ENCODE results near the gene KCNK3.

The KCNK3 gene

DNA sequence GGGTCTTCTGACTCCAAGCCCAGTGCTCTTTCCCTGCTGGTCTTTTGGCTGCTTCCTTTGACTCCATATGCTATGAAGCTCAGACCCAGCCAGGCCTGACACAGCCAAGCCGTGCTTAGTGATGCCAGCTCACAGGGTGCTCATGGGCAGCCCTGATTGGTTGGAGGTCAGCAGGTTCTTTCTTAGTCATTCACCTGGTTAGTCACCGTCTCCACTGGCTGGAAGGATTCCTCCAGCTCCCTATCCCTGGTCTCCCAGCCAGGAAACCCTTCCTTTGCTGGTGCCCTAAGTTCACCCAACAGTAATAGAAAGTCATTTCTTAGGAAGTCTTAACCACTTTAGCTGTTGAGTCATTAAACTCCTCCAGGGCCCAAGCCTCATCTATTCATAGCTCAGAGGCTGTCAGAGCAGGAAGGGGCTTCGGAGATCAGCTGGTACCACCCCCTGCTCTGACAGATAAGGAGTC is 3.9 kb downstream of the KCNK3 start:
- no peak overlapping the region for H3K27ac ChIP-seq (ENCODE audit: low read length)
- 0 out of 2 replicates have a peak, but pooled peaks cover 4% of the 10 kb centered on the region for H3K4me1 ChIP-seq (ENCODE audit: insufficient read depth, low read length)

DNA sequence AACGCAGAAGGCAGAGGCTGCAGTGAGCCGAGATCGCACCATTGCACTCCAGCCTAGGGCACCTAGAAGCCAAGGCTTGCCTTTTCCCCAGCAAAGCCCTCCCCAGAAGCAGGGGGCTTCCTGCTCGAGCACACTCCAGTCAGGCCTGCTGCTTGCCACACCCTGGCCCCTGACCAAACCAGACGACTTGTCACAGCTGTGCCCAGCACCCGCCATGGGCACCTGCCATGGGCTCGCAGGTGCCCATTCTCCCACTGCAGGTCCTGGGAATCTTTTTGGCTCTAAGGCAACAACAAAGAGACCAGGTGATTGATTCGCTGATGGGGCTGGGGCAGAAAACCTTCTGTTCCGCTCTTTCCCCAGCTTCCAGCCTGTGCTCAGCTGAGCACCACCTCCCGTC is 4.9 kb downstream of the KCNK3 start:
- no peak overlapping the region for H3K9ac ChIP-seq (ENCODE audit: low read depth, low read length)
- H3K27ac ChIP-seq (ENCODE audit: low read length), result no peak overlapping the region
- 0 out of 2 replicates have a peak, but pooled peaks cover 4% of the 10 kb centered on the region for H3K4me1 ChIP-seq (ENCODE audit: insufficient read depth, low read length)
- H3K27me3 ChIP-seq (ENCODE audit: insufficient read depth, low read length), result peaks cover 56% of the 10 kb centered on the region
- H3K4me3 ChIP-seq (ENCODE audit: low read length), result no peak overlapping the region
- no peaks in the 10 kb centered on the region for H3K9me3 ChIP-seq (ENCODE audit: insufficient read depth, low read depth, low read length)
- H3K36me3 ChIP-seq (ENCODE audit: insufficient read depth, low read depth, low read length), result no peaks in the 10 kb centered on the region

More for the DNA sequence above, 3.9 kb downstream of the KCNK3 start:
- Histone ChIP-seq H3K9ac (ENCODE audit: low read depth, low read length) (no peak overlapping the region), H3K27me3 (ENCODE audit: insufficient read depth, low read length) (peaks cover 65% of the 10 kb centered on the region), H3K9me3 (ENCODE audit: insufficient read depth, low read depth, low read length) (no peaks in the 10 kb centered on the region), H3K4me3 (ENCODE audit: low read length) (no peak overlapping the region), H3K36me3 (ENCODE audit: insufficient read depth, low read depth, low read length) (no peaks in the 10 kb centered on the region)

DNA sequence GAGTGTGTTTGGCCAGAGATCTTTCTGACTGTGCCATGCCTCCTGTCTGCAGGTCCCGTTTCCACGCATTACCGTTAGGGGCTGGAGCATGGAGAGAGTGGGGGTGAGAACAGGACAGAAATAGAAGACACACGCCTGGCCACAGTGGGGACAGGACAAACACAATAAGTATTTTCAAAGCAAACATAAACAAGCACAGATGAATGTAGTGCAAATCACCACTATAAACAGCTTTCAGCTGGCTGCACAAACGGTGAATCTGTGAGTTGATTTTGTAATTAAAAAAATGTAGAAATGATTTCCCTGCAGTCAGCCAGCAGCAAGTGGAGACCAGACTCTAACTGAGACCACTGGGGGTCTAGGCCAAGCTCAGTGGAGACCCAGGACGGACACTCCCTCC is 6.8 kb downstream of the KCNK3 start:
- Histone ChIP-seq H3K9me3 (ENCODE audit: insufficient read depth, low read depth, low read length) (no peaks in the 10 kb centered on the region), H3K9ac (ENCODE audit: low read depth, low read length) (no peak overlapping the region), H3K27ac (ENCODE audit: low read length) (no peak overlapping the region), H3K4me1 (ENCODE audit: insufficient read depth, low read length) (no peaks in the 10 kb centered on the region), H3K27me3 (ENCODE audit: insufficient read depth, low read length) (peaks cover 41% of the 10 kb centered on the region), H3K4me3 (ENCODE audit: low read length) (no peak overlapping the region), H3K36me3 (ENCODE audit: insufficient read depth, low read depth, low read length) (no peaks in the 10 kb centered on the region)

DNA sequence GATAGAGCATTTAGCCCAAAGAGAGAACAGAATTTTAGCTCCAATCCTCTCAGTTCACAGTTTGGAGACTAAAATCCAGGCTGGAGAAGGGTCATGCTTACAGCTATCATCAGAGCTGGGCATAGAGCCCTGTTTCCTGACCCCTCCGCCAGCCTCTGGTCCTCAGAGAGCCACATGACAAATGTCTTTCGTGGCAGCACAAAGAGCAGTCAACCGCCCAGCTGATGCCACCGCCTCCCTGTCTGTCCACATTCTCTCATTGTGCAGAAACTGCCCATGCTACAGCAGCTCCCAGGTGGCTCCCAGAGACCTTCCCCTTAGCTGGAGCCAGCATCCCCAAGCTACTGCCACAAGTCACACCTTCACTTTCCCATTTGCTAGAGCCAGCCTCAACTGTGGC is 7.6 kb downstream of the KCNK3 start:
- Histone ChIP-seq H3K27ac (ENCODE audit: low read length) (no peak overlapping the region), H3K36me3 (ENCODE audit: insufficient read depth, low read depth, low read length) (no peaks in the 10 kb centered on the region), H3K9me3 (ENCODE audit: insufficient read depth, low read depth, low read length) (no peaks in the 10 kb centered on the region), H3K9ac (ENCODE audit: low read depth, low read length) (no peak overlapping the region), H3K27me3 (ENCODE audit: insufficient read depth, low read length) (peaks cover 33% of the 10 kb centered on the region), H3K4me3 (ENCODE audit: low read length) (no peak overlapping the region), H3K4me1 (ENCODE audit: insufficient read depth, low read length) (no peaks in the 10 kb centered on the region)

DNA sequence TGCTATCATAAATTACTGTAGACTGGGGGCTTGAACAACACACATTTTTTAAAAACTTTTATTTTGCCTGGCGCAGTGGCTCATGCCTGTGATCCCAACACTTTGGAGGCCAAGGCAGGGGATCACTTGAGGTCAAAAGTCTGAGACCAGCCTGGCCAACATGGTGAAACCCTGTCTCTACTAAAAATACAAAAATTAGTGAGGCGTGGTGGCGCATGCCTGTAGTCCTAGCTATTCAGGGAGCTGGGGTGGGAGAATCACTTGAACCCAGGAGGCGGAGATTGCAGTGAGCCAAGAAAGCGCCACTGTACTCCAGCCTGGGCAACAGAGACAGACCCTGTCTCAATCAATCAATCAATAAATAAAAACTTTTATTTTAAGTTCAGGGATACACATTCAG is 9.1 kb downstream of the KCNK3 start:
- no peaks in the 10 kb centered on the region for H3K4me1 ChIP-seq (ENCODE audit: insufficient read depth, low read length)
- H3K36me3 ChIP-seq (ENCODE audit: insufficient read depth, low read depth, low read length), result no peaks in the 10 kb centered on the region
- H3K9me3 ChIP-seq (ENCODE audit: insufficient read depth, low read depth, low read length), result no peaks in the 10 kb centered on the region
- no peak overlapping the region for H3K27ac ChIP-seq (ENCODE audit: low read length)
- H3K4me3 ChIP-seq (ENCODE audit: low read length), result no peak overlapping the region
- H3K27me3 ChIP-seq (ENCODE audit: insufficient read depth, low read length), result peaks cover 18% of the 10 kb centered on the region
- H3K9ac ChIP-seq (ENCODE audit: low read depth, low read length), result no peak overlapping the region

DNA sequence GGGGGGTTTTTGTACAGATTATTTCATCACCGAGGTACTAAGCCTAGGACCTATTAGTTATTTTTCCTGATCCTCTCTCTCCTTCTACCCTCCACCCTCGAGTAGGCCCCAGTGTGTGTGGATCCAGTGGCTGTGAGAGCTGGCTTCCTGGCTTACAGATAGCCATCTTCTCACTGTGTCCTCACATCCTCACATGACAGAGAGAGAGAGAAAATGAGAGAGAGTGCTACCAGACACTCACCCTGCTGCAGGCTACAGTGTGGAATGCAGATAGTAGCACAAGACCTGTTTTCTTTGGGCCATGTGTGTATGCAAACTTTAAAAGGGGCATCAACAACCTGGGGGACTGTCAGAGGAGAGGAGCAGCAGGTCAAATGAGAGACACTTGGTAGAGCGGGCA is 9.5 kb downstream of the KCNK3 start:
- Histone ChIP-seq H3K9me3 (ENCODE audit: insufficient read depth, low read depth, low read length) (no peaks in the 10 kb centered on the region), H3K27me3 (ENCODE audit: insufficient read depth, low read length) (peaks cover 14% of the 10 kb centered on the region; the same call in 1 of the 2 replicates), H3K4me3 (ENCODE audit: low read length) (no peak overlapping the region), H3K27ac (ENCODE audit: low read length) (no peak overlapping the region), H3K4me1 (ENCODE audit: insufficient read depth, low read length) (no peaks in the 10 kb centered on the region), H3K36me3 (ENCODE audit: insufficient read depth, low read depth, low read length) (no peaks in the 10 kb centered on the region), H3K9ac (ENCODE audit: low read depth, low read length) (no peak overlapping the region)

DNA sequence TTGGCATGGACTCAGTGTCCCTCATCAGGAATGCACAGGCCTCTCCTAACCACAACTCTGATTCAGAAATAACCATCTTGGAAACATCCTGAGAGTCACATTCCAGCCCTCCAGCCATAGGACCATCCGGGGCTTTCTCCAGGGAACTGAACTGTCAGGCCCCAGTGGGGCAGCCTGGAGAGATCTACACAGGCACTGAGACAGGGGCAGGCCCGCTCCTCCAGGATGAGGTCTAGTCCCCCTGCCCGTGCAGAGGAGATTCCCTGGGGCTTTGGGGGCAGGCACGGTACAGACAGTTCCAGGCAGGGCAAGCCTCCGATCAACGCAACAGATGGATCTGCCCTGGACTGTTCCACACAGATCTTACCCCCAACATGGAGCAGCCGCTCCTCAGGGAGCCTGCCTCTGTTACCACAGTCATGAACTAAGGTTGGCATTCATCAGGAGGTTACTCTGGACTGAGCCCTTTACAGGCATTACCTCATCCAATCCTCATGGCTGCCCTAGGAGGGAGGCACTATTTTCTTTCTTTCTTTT is 12.0 kb downstream of the KCNK3 start:
- no peaks in the 10 kb centered on the region for H3K9me3 ChIP-seq (ENCODE audit: insufficient read depth, low read depth, low read length)
- H3K9ac ChIP-seq (ENCODE audit: low read depth, low read length), result no peak overlapping the region
- no peak overlapping the region for H3K27ac ChIP-seq (ENCODE audit: low read length)
- peaks cover 7% of the 10 kb centered on the region; the same call in 1 of the 2 replicates for H3K27me3 ChIP-seq (ENCODE audit: insufficient read depth, low read length)
- H3K36me3 ChIP-seq (ENCODE audit: insufficient read depth, low read depth, low read length), result no peaks in the 10 kb centered on the region
- H3K4me1 ChIP-seq (ENCODE audit: insufficient read depth, low read length), result no peaks in the 10 kb centered on the region
- no peak overlapping the region for H3K4me3 ChIP-seq (ENCODE audit: low read length)

DNA sequence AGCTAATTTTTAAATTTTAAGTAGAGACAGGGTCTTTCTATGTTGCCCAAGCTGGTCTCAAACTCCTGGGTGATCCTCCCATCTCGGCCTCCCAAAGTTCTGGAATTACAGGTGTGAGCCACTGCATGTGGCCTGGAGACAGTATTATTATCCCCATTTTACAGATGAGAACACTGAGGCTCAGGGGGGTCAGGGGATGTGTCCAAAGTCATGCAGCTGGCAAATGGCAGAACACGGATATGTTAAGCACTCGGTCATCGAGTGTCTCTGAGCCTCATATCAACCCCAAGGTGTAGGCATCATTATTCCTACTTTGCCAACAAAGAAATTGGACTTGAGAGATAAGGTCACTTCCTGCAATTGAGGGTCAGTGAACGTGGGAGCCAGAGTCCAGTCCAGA is 12.6 kb downstream of the KCNK3 start:
- no peak overlapping the region for H3K4me3 ChIP-seq (ENCODE audit: low read length)
- H3K4me1 ChIP-seq (ENCODE audit: insufficient read depth, low read length), result no peaks in the 10 kb centered on the region
- H3K36me3 ChIP-seq (ENCODE audit: insufficient read depth, low read depth, low read length), result no peaks in the 10 kb centered on the region
- H3K27ac ChIP-seq (ENCODE audit: low read length), result no peak overlapping the region
- no peak overlapping the region for H3K9ac ChIP-seq (ENCODE audit: low read depth, low read length)
- H3K27me3 ChIP-seq (ENCODE audit: insufficient read depth, low read length), result peaks cover 3% of the 10 kb centered on the region; the same call in 1 of the 2 replicates
- no peaks in the 10 kb centered on the region for H3K9me3 ChIP-seq (ENCODE audit: insufficient read depth, low read depth, low read length)

DNA sequence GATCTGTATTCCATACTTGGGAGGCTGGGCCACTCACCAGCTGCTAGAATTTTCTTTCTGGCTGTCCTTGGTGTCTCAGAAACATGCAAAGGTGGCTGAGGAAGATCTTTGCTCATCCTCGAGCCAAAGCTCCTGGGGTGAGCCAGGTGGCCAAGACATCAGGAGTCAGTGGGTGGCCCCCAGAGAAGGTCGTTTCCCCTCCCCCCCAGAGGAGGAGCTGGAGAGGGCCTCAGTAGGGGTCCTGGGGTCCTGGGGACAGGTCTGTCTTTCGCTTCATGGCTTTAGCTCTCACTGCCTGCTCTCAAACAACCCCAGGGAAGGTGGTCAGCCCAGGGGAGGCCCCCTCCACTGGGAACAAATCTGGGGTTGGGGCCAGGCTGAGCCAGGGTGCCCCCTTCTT is 13.6 kb downstream of the KCNK3 start:
- Histone ChIP-seq H3K27me3 (ENCODE audit: insufficient read depth, low read length) (no peaks in the 10 kb centered on the region), H3K36me3 (ENCODE audit: insufficient read depth, low read depth, low read length) (no peaks in the 10 kb centered on the region), H3K27ac (ENCODE audit: low read length) (no peak overlapping the region)

DNA sequence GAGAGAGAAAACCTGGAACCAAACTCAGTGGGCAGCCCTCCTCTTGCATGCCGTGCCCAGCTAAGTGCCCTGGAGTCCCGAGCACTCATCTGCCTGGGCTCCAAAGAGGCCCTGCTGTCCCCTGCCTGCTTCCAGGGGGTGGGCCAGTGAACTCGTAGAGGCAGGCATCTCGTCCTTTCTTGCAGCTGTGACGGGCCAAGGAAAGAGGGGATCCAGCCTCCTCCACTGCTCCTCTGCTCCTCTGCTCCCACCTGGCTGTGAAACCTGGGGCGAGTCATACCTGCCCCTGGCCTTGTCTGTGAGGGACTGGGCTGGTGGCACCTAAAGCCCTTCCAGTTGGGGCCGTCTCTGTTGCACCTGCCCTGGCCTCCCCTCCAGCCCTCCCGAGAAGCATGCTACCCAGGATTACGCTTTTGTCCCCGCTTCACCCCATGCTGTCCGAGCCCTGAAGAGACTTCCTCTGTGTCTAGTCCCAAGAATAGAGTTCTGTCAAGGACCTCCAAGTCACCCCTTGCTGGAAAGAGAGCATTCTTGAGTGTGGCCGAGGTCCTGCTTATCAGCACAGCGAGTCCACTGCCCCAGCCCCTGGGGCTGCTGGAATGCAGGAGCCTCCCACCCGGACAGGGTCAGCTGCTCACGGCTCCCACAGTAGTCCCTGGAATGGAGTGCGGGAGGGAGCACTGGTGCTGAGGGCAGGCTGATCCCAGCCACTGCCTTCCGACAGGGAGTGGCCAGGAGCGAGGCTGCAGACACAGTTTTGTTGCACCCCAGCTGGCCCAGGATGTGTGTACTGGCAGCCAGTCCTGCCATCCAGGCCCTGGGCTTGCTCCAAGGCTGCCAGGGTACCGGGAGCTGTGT is 14.3 kb downstream of the KCNK3 start:
- Histone ChIP-seq H3K27me3 (ENCODE audit: insufficient read depth, low read length) (no peaks in the 10 kb centered on the region), H3K9ac (ENCODE audit: low read depth, low read length) (no peak overlapping the region), H3K27ac (ENCODE audit: low read length) (no peak overlapping the region), H3K4me3 (ENCODE audit: low read length) (no peak overlapping the region), H3K4me1 (ENCODE audit: insufficient read depth, low read length) (no peaks in the 10 kb centered on the region), H3K36me3 (ENCODE audit: insufficient read depth, low read depth, low read length) (no peaks in the 10 kb centered on the region), H3K9me3 (ENCODE audit: insufficient read depth, low read depth, low read length) (no peaks in the 10 kb centered on the region)

More for the DNA sequence above, 13.6 kb downstream of the KCNK3 start:
- Histone ChIP-seq H3K9me3 (ENCODE audit: insufficient read depth, low read depth, low read length) (no peaks in the 10 kb centered on the region), H3K4me3 (ENCODE audit: low read length) (no peak overlapping the region), H3K9ac (ENCODE audit: low read depth, low read length) (no peak overlapping the region), H3K4me1 (ENCODE audit: insufficient read depth, low read length) (no peaks in the 10 kb centered on the region)

DNA sequence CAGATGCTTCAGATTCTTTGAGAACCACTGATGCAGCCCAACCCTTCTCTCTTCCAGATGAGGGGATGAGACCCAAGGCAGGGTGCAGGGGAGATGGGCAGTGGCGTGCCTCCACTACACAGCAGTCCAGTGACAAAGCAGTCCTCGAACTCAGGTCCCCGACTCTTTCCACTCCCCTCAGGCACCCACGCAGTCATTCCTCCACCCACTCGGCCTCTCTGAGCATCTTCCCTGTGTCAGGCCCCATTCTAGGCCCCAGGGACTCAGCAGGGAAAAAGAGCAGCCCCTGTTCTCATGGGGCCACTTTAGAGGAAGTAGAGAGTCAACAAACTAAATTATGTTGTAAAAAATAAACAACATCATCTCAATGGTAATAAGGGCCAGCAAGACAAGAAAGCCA is 15.2 kb downstream of the KCNK3 start:
- Histone ChIP-seq H3K4me3 (ENCODE audit: low read length) (no peak overlapping the region), H3K9me3 (ENCODE audit: insufficient read depth, low read depth, low read length) (no peaks in the 10 kb centered on the region), H3K9ac (ENCODE audit: low read depth, low read length) (no peak overlapping the region), H3K27me3 (ENCODE audit: insufficient read depth, low read length) (no peaks in the 10 kb centered on the region; the same call in 1 of the 2 replicates), H3K36me3 (ENCODE audit: insufficient read depth, low read depth, low read length) (no peaks in the 10 kb centered on the region), H3K27ac (ENCODE audit: low read length) (no peak overlapping the region), H3K4me1 (ENCODE audit: insufficient read depth, low read length) (no peaks in the 10 kb centered on the region)

DNA sequence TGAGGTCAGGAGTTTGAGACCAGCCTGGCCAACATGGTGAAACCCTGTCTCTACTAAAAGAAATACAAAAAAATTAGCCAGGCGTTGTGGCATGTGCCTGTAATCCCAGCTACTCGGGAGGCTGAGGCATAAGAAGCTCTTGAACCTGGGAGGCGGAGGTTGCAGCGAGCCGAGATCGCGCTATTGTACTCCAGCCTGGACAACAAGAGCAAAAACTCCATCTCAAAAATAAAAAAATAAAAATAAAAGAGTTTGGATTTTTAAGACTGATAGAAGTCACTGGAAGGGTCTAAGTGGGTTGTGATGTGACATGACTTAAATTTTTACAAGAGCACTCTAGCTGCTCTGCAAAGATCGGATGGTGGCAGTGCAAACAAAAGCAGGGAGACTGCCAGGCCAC is 15.9 kb downstream of the KCNK3 start:
- H3K27me3 ChIP-seq (ENCODE audit: insufficient read depth, low read length), result no peaks in the 10 kb centered on the region; the same call in 1 of the 2 replicates
- no peaks in the 10 kb centered on the region for H3K9me3 ChIP-seq (ENCODE audit: insufficient read depth, low read depth, low read length)
- H3K4me1 ChIP-seq (ENCODE audit: insufficient read depth, low read length), result no peaks in the 10 kb centered on the region
- no peaks in the 10 kb centered on the region for H3K36me3 ChIP-seq (ENCODE audit: insufficient read depth, low read depth, low read length)
- no peak overlapping the region for H3K27ac ChIP-seq (ENCODE audit: low read length)
- no peak overlapping the region for H3K9ac ChIP-seq (ENCODE audit: low read depth, low read length)
- no peak overlapping the region for H3K4me3 ChIP-seq (ENCODE audit: low read length)

All from iPS-20b (cell line).